Gastrocnemius medialis (tissue), 4 donors: ENCODE results near the gene NEK9.
A peak's percentile ranks its signal among the peaks of the same experiment; 100 is the strongest.

Experiments
- POLR2A ChIP-seq, 2 donors: fragments of 450-650 bp; IDR thresholded peaks; one replicate each; pipeline ENCODE4 v1.6.1; 2017; ENCODE audit warnings: antibody characterized with exemption in 2 of 2, mild to moderate bottlenecking in 2 of 2, moderate library complexity in 2 of 2
- TF ChIP-seq, protein P1 (sequence below), 5 experiments: fragments of 450-650 bp in 3 of 5; fragments of 200-600 bp in 2 of 5; sonication (generic) in 2 of 5; IDR thresholded peaks in 4 of 5; conservative IDR thresholded peaks in 1 of 5; 1 replicate in 4 of 5; 2 replicates in 1 of 5; pipeline ENCODE4 v1.5.1; 2016 to 2019; ENCODE audit warnings: antibody characterized with exemption in 5 of 5, mild to moderate bottlenecking in 3 of 5, moderate library complexity in 3 of 5

GRCh38 chr14:75084513-75084912 is 42.3 kb downstream of the NEK9 start:
- TF ChIP-seq, protein P1, sequence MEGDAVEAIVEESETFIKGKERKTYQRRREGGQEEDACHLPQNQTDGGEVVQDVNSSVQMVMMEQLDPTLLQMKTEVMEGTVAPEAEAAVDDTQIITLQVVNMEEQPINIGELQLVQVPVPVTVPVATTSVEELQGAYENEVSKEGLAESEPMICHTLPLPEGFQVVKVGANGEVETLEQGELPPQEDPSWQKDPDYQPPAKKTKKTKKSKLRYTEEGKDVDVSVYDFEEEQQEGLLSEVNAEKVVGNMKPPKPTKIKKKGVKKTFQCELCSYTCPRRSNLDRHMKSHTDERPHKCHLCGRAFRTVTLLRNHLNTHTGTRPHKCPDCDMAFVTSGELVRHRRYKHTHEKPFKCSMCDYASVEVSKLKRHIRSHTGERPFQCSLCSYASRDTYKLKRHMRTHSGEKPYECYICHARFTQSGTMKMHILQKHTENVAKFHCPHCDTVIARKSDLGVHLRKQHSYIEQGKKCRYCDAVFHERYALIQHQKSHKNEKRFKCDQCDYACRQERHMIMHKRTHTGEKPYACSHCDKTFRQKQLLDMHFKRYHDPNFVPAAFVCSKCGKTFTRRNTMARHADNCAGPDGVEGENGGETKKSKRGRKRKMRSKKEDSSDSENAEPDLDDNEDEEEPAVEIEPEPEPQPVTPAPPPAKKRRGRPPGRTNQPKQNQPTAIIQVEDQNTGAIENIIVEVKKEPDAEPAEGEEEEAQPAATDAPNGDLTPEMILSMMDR (IDR thresholded peaks at IDR 0.05 in 4 of 5, conservative IDR thresholded peaks at IDR 0.05 in 1 of 5): peak in 3 of 5 experiments; percentile 11 to 31 (median 19)
- no peak for TF ChIP-seq POLR2A (IDR thresholded peaks at IDR 0.05)
